Fibroblast of mammary gland (primary cell): ENCODE data around the gene DTX1.

Source experiments
- DNase-seq: peaks from one replicate; pipeline ENCODE4 v3.0.0-alpha.2; 2010; ENCODE audit warnings: low read depth
- H3K4me3 ChIP-seq: 2 replicates; pipeline ENCODE4 v1.5.1; 2011; ENCODE audit warnings: low read depth, mild to moderate bottlenecking, low read length, moderate library complexity; ENCODE audit not compliant: control insufficient read depth
- CTCF ChIP-seq: conservative IDR thresholded peaks from 2 replicates; pipeline ENCODE4 v1.5.1; 2011; ENCODE audit warnings: low read depth, low read length, inconsistent platforms; ENCODE audit not compliant: control insufficient read depth, insufficient read depth

The DTX1 gene

GRCh38 chr12:113056631-113057488 is at the start of gene DTX1:
Gene DTX1 (plus strand): TSS chr12:113056730. CDS start chr12:113058193, 1,463 bp downstream.
- no peak for TF ChIP-seq CTCF
- DNase-seq = no peak
- H3K4me3 ChIP-seq = no peak within 1 kb of the TSS

- no peak overlapping the region for H3K4me3 ChIP-seq
- DNase-seq = peak; percentile 17
- no peak for TF ChIP-seq CTCF
These were observed 49.4 kb upstream of the DTX1 start for GRCh38 chr12:113007166-113007565.

- H3K4me3 ChIP-seq = no peak overlapping the region
- no peak for TF ChIP-seq CTCF
- DNase-seq = no peak
These were observed 45.8 kb upstream of the DTX1 start for GRCh38 chr12:113010701-113011100.

- DNase-seq = no peak
- TF ChIP-seq CTCF = no peak
- H3K4me3 ChIP-seq = no peak overlapping the region
These were observed 42.0 kb upstream of the DTX1 start for GRCh38 chr12:113014565-113014964.

- DNase-seq = no peak
- H3K4me3 ChIP-seq = no peak overlapping the region
- TF ChIP-seq CTCF = no peak
These were observed 39.7 kb upstream of the DTX1 start for GRCh38 chr12:113016796-113017195.

GRCh38 chr12:113019025-113019424 is 37.5 kb upstream of the DTX1 start:
- H3K4me3 ChIP-seq = no peak overlapping the region
- no peak for DNase-seq
- TF ChIP-seq CTCF = no peak
